ENCODE measurements around the gene BICC1. TPM values are rescaled to one million over a fixed set of nuclear protein-coding genes. Genes with fewer than 3 reads are reported as not detected.
A peak's percentile ranks its signal among the peaks of the same experiment; 100 is the strongest.

Gene BICC1
- total RNA-seq (2021; ENCODE audit: unreplicated experiment) (not detected), Bru-seq, nascent RNA (percentile 5 among the genes with signal in this experiment), BruChase-seq, experiment 1, labeled RNA remaining after a 6-hour chase (percentile 11 among the genes with signal in this experiment), BruChase-seq, experiment 2, labeled RNA remaining after a 2-hour chase (percentile 8 among the genes with signal in this experiment)
- polyA plus RNA-seq (2012): not detected in 2 replicates
- long read RNA-seq: 0 reads

- Histone ChIP-seq H4K20me1 (ENCODE audit: insufficient read depth) (no peaks in the 10 kb centered on the region), H3K4me1 (ENCODE audit: control insufficient read depth in 1 of 2, insufficient read depth in 2 of 2, low read length in 2 of 2) (no peaks in the 10 kb centered on the region), H3K4me2 (ENCODE audit: low read length) (no peak within 1 kb of the TSS), H3K27me3 (ENCODE audit: insufficient read depth, low read length) (peaks cover 15% of the 10 kb centered on the region), H2AFZ (ENCODE audit: low read depth, low read length, poor library complexity, severe bottlenecking) (no peak within 1 kb of the TSS), H3K9ac (ENCODE audit: low read length) (no peak within 1 kb of the TSS), H3K9me2 (ENCODE audit: insufficient read depth) (no peaks in the 10 kb centered on the region), H3K79me2 (ENCODE audit: insufficient read depth, low read length) (no peaks in the 10 kb centered on the region), H3K4me3 (replicated peaks in 1 of 2; ENCODE audit: low read depth in 1 of 2, low read length in 2 of 2) (no peak within 1 kb of the TSS), H3K27ac (ENCODE audit: low read depth, low read length) (no peak within 1 kb of the TSS), H3K36me3 (ENCODE audit: control insufficient read depth in 1 of 2, insufficient read depth in 2 of 2, low read length in 2 of 2) (no peaks in the 10 kb centered on the region), H3K9me3 (ENCODE audit: control insufficient read depth in 1 of 2, insufficient read depth in 1 of 2, low read depth in 1 of 2, low read length in 2 of 2) (no peaks in the 10 kb centered on the region)
- CTCF ChIA-PET: no interaction called here
- RAD21 ChIA-PET (ENCODE audit: low non-redundant PET in 1 of 2, low total read pairs in 2 of 2, uncharacterized antibody in 2 of 2, unreplicated experiment in 2 of 2): no interaction called here
- intact Hi-C loops (cut with micrococcal nuclease): no loop called here
- no peak for ATAC-seq
- TF ChIP-seq POLR2AphosphoS5 (IDR thresholded peaks at IDR 0.05; ENCODE audit: low read depth, low read length): no peak
- no peak for TF ChIP-seq RAD21 (IDR thresholded peaks at IDR 0.05; ENCODE audit: low read depth)
- POLR2A ChIA-PET: no interaction called here
- no TSS peak for BruUV-seq (replicated peaks)
- no peak for DNase-seq (ENCODE audit: low read depth, low spot score)
Measured at GRCh38 chr10:58512491-58513187, at the start of gene BICC1. Gene BICC1, plus strand, starts transcription at chr10:58512872. Its CDS starts 272 bp downstream, at chr10:58513144.

GRCh38 chr10:58464956-58465355 lies 47.7 kb upstream of the BICC1 start:
- H3K9ac ChIP-seq (ENCODE audit: low read length): no peak overlapping the region
- H2AFZ ChIP-seq (ENCODE audit: low read depth, low read length, poor library complexity, severe bottlenecking): no peak overlapping the region
- intact Hi-C loops (cut with micrococcal nuclease): no loop called here
- no peaks in the 10 kb centered on the region for H3K79me2 ChIP-seq (ENCODE audit: insufficient read depth, low read length)
- H3K4me3 ChIP-seq (replicated peaks in 1 of 2; ENCODE audit: low read depth in 1 of 2, low read length in 2 of 2): no peak overlapping the region
- ATAC-seq (no peak), DNase-seq (ENCODE audit: low read depth, low spot score) (no peak)
- H3K4me2 ChIP-seq (ENCODE audit: low read length): no peak overlapping the region
- H3K4me1 ChIP-seq (ENCODE audit: control insufficient read depth in 1 of 2, insufficient read depth in 2 of 2, low read length in 2 of 2): no peaks in the 10 kb centered on the region
- no peaks in the 10 kb centered on the region for H3K9me3 ChIP-seq (ENCODE audit: control insufficient read depth in 1 of 2, insufficient read depth in 1 of 2, low read depth in 1 of 2, low read length in 2 of 2)
- no TSS peak for BruUV-seq (replicated peaks)
- H3K9me2 ChIP-seq (ENCODE audit: insufficient read depth): no peaks in the 10 kb centered on the region
- peaks cover 8% of the 10 kb centered on the region; the same call in 1 of the 2 replicates for H3K27me3 ChIP-seq (ENCODE audit: insufficient read depth, low read length)
- TF ChIP-seq EZH2 (IDR thresholded peaks at IDR 0.05) (no peak), SRF (IDR thresholded peaks at IDR 0.05; ENCODE audit: low read depth) (no peak), CTCF (IDR thresholded peaks at IDR 0.05 in 2 of 3, conservative IDR thresholded peaks at IDR 0.05 in 1 of 3; ENCODE audit: borderline replicate concordance in 1 of 3, insufficient read depth in 1 of 3, low read depth in 2 of 3, low read length in 2 of 3) (0 out of 6 replicates have a peak, but pooled peaks of 1 of the 3 experiments have one; percentile 21), MAX (IDR thresholded peaks at IDR 0.05) (no peak)
- RAD21 ChIA-PET (ENCODE audit: low non-redundant PET in 1 of 2, low total read pairs in 2 of 2, uncharacterized antibody in 2 of 2, unreplicated experiment in 2 of 2): no interaction called here
- no peaks in the 10 kb centered on the region for H4K20me1 ChIP-seq (ENCODE audit: insufficient read depth)
- CTCF ChIA-PET: interaction anchor here (0.7 to 1.4 kb wide), 5 partner anchors 11 to 772 kb away, joined by 3 read pairs; no protein-coding TSS in a partner anchor
- no peaks in the 10 kb centered on the region for H3K36me3 ChIP-seq (ENCODE audit: control insufficient read depth in 1 of 2, insufficient read depth in 2 of 2, low read length in 2 of 2)
- POLR2A ChIA-PET: no interaction called here
- H3K27ac ChIP-seq (ENCODE audit: low read depth, low read length): no peak overlapping the region
